ENCODE measurements around the gene ABTB1.

Gene ABTB1

DNA sequence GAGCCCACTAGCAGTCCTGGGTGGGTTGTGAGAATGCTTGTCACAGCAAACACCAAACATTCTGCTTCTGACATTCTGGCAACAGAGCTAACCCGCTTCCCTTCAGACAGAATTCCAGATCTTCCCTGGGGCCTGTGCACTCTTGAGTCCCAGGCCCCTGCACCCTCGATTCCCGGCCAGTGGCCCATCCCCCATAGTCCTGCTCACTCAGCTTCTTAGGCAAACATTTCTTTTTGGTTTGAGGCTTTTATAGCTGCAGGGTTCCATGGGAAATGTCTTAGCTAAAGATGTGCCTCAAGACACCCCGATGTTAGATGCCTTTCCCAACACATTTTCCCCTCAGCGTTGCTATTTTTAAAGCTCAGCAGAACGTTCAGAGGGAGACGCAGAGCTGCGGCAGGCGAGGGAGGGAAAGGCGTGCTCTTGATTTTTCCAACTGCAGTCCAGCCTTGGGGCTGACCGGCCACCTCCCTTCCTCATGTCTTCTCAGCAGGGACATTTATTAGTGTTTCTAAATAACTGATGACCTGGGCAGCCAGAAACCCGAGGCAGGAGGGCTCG, 35.2 kb downstream of the ABTB1 start:
- no peak for DNase-seq (ENCODE audit: low read depth in 1 of 2, low spot score in 1 of 2)
- no peaks in the 10 kb centered on the region for H3K27me3 ChIP-seq (ENCODE audit: insufficient read depth, poor library complexity, severe bottlenecking)
- H3K27ac ChIP-seq (replicated peaks) = no peak overlapping the region
- H3K4me3 ChIP-seq (replicated peaks; ENCODE audit: insufficient read depth, low read length) = no peak overlapping the region
- TF ChIP-seq POLR2AphosphoS5 (IDR thresholded peaks at IDR 0.05; ENCODE audit: low read depth) (no peak), GABPA (IDR thresholded peaks at IDR 0.05; ENCODE audit: low read depth) (no peak), SPI1 (IDR thresholded peaks at IDR 0.05; ENCODE audit: borderline replicate concordance, low read depth) (no peak)
- TF ChIP-seq, protein P1, sequence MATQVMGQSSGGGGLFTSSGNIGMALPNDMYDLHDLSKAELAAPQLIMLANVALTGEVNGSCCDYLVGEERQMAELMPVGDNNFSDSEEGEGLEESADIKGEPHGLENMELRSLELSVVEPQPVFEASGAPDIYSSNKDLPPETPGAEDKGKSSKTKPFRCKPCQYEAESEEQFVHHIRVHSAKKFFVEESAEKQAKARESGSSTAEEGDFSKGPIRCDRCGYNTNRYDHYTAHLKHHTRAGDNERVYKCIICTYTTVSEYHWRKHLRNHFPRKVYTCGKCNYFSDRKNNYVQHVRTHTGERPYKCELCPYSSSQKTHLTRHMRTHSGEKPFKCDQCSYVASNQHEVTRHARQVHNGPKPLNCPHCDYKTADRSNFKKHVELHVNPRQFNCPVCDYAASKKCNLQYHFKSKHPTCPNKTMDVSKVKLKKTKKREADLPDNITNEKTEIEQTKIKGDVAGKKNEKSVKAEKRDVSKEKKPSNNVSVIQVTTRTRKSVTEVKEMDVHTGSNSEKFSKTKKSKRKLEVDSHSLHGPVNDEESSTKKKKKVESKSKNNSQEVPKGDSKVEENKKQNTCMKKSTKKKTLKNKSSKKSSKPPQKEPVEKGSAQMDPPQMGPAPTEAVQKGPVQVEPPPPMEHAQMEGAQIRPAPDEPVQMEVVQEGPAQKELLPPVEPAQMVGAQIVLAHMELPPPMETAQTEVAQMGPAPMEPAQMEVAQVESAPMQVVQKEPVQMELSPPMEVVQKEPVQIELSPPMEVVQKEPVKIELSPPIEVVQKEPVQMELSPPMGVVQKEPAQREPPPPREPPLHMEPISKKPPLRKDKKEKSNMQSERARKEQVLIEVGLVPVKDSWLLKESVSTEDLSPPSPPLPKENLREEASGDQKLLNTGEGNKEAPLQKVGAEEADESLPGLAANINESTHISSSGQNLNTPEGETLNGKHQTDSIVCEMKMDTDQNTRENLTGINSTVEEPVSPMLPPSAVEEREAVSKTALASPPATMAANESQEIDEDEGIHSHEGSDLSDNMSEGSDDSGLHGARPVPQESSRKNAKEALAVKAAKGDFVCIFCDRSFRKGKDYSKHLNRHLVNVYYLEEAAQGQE (IDR thresholded peaks at IDR 0.05; ENCODE audit: insufficient replicate concordance, low read depth) = no peak
- TF ChIP-seq, protein P2, sequence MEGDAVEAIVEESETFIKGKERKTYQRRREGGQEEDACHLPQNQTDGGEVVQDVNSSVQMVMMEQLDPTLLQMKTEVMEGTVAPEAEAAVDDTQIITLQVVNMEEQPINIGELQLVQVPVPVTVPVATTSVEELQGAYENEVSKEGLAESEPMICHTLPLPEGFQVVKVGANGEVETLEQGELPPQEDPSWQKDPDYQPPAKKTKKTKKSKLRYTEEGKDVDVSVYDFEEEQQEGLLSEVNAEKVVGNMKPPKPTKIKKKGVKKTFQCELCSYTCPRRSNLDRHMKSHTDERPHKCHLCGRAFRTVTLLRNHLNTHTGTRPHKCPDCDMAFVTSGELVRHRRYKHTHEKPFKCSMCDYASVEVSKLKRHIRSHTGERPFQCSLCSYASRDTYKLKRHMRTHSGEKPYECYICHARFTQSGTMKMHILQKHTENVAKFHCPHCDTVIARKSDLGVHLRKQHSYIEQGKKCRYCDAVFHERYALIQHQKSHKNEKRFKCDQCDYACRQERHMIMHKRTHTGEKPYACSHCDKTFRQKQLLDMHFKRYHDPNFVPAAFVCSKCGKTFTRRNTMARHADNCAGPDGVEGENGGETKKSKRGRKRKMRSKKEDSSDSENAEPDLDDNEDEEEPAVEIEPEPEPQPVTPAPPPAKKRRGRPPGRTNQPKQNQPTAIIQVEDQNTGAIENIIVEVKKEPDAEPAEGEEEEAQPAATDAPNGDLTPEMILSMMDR (IDR thresholded peaks at IDR 0.05; ENCODE audit: insufficient read depth, low read length) = no peak

DNA sequence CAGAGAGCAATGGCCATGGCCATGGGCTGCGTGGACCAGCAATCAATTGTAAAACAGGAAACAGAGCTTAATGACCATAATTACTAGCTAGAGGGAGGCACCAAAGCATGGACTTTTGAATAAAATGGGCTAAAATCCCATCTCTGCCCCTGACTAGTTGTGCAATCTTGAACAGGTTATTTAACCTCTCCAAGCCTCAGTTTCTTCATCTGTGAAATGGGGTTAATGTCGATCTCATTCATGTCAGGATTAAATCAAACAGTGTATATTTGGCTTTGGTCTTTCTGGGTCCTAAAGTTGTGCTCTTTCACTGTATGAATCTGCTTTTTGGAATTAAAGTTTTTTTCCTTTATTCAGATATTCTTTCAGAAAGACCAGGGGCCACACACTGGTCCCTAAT, 36.1 kb downstream of the ABTB1 start:
- TF ChIP-seq GABPA (IDR thresholded peaks at IDR 0.05; ENCODE audit: low read depth) (no peak), SPI1 (IDR thresholded peaks at IDR 0.05; ENCODE audit: borderline replicate concordance, low read depth) (no peak), POLR2AphosphoS5 (IDR thresholded peaks at IDR 0.05; ENCODE audit: low read depth) (no peak)
- TF ChIP-seq, protein P2 (IDR thresholded peaks at IDR 0.05; ENCODE audit: insufficient read depth, low read length) = no peak
- TF ChIP-seq, protein P1 (IDR thresholded peaks at IDR 0.05; ENCODE audit: insufficient replicate concordance, low read depth) = no peak
- no peak overlapping the region for H3K4me3 ChIP-seq (replicated peaks; ENCODE audit: insufficient read depth, low read length)
- H3K27me3 ChIP-seq (ENCODE audit: insufficient read depth, poor library complexity, severe bottlenecking) = no peaks in the 10 kb centered on the region
- H3K27ac ChIP-seq (replicated peaks) = no peak overlapping the region
- DNase-seq (ENCODE audit: low read depth in 1 of 2, low spot score in 1 of 2) = no peak

DNA sequence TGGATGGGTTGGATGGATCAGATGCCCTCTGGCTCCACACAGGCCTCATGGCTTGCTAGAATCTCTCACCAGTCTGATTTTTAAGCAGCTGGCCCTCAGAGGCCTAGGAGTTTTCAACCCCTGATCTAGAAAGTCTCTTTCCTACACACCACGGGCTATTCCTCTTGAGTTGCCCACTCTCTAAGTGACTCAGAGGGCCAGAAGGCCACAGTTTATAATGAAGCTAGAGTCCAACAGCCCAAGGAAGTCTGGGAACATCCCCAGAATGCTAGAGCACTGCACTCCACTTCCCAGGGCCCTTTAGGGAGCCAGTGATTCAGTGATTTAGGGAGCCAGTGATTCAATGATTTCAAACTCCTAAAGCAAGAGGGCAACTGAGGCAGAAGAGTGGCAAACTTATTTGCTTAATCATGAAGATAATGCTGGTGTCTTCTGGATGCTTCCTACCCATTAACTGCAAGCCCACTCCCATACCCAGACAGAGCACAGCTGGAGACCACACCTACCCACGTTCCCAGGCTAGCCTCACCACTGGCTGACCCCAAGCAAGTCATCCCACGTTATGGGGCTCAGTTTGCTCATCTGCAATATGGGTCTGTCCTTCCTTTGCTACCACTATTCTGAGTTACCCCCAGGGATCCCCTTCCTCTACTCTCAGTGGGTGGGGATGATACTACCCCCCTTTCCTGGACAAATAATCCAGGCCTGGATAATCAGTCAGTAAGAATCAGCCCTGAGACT, 36.7 kb downstream of the ABTB1 start:
- no peak overlapping the region for H3K4me3 ChIP-seq (replicated peaks; ENCODE audit: insufficient read depth, low read length)
- TF ChIP-seq POLR2AphosphoS5 (IDR thresholded peaks at IDR 0.05; ENCODE audit: low read depth) (no peak), GABPA (IDR thresholded peaks at IDR 0.05; ENCODE audit: low read depth) (no peak), SPI1 (IDR thresholded peaks at IDR 0.05; ENCODE audit: borderline replicate concordance, low read depth) (no peak)
- TF ChIP-seq, protein P2 (IDR thresholded peaks at IDR 0.05; ENCODE audit: insufficient read depth, low read length) = no peak
- TF ChIP-seq, protein P1 (IDR thresholded peaks at IDR 0.05; ENCODE audit: insufficient replicate concordance, low read depth) = no peak
- H3K27ac ChIP-seq (replicated peaks) = no peak overlapping the region
- no peaks in the 10 kb centered on the region for H3K27me3 ChIP-seq (ENCODE audit: insufficient read depth, poor library complexity, severe bottlenecking)
- DNase-seq (ENCODE audit: low read depth in 1 of 2, low spot score in 1 of 2) = no peak
